Muscle of arm (tissue), 14 donors: Measurements from ENCODE around the gene CRNN. TPM values are rescaled to one million over a fixed set of nuclear protein-coding genes. Genes with fewer than 3 reads are reported as not detected.

Experiments
- DNase-seq: peaks from one replicate; pipeline ENCODE4 v3.0.0-alpha.2; 2013
- long read RNA-seq, 11 donors: transcript quantifications; one replicate each; lab custom pipeline, GENCODE V29; 2026
- polyA plus RNA-seq, 12 donors: library from polyadenylated mRNA; unstranded; fragments of 120-200 nt; gene quantifications; one replicate each; pipeline ENCODE4 v1.2.1, GENCODE V29; 2013; ENCODE audit not compliant: insufficient read length in 12 of 12

The CRNN gene
- polyA plus RNA-seq, result not detected
- long read RNA-seq, donor 1, result 0 reads
- long read RNA-seq, donor 2, result 0 reads
- long read RNA-seq, donor 3, result 0 reads
- long read RNA-seq, donor 4, result 0 reads
- long read RNA-seq, donor 5, result 0 reads
- long read RNA-seq, donor 6, result 0 reads
- long read RNA-seq, donor 7, result 0 reads
- long read RNA-seq, donor 8, result 0 reads
- long read RNA-seq, donor 9, result 0 reads
- long read RNA-seq, donor 10, result 0 reads
- long read RNA-seq, donor 11, result 0 reads

GRCh38 chr1:152413909-152414308 lies at the start of gene CRNN:
CRNN (minus strand) TSS chr1:152414263; CDS start chr1:152412233, 2,030 bp downstream.
- no peak for DNase-seq

- DNase-seq, result no peak
Observed at GRCh38 chr1:152462636-152463035, 48.6 kb upstream of the CRNN start.

- no peak for DNase-seq
Observed at GRCh38 chr1:152461544-152461943, 47.5 kb upstream of the CRNN start.

- DNase-seq, result no peak
Observed at GRCh38 chr1:152460529-152460899, 46.5 kb upstream of the CRNN start.

GRCh38 chr1:152459596-152460528 lies 45.8 kb upstream of the CRNN start:
- peak; percentile 6 for DNase-seq

- peak; percentile 61 for DNase-seq
Observed at GRCh38 chr1:152458384-152459185, 44.5 kb upstream of the CRNN start.

GRCh38 chr1:152457561-152457960 lies 43.5 kb upstream of the CRNN start:
- no peak for DNase-seq

- no peak for DNase-seq
Observed at GRCh38 chr1:152457071-152457470, 43.0 kb upstream of the CRNN start.

- DNase-seq, result no peak
Observed at GRCh38 chr1:152451254-152451653, 37.2 kb upstream of the CRNN start.

- no peak for DNase-seq
Observed at GRCh38 chr1:152449661-152450060, 35.6 kb upstream of the CRNN start.

- DNase-seq, result no peak
Observed at GRCh38 chr1:152448496-152448895, 34.4 kb upstream of the CRNN start.

- no peak for DNase-seq
Observed at GRCh38 chr1:152448095-152448494, 34.0 kb upstream of the CRNN start.

- no peak for DNase-seq
Observed at GRCh38 chr1:152447484-152447883, 33.4 kb upstream of the CRNN start.

- DNase-seq, result no peak
Observed at GRCh38 chr1:152444045-152444444, 30.0 kb upstream of the CRNN start.

- DNase-seq, result no peak
Observed at GRCh38 chr1:152442765-152443164, 28.7 kb upstream of the CRNN start.

GRCh38 chr1:152442301-152442700 lies 28.2 kb upstream of the CRNN start:
- no peak for DNase-seq

- DNase-seq, result no peak
Observed at GRCh38 chr1:152441756-152442155, 27.7 kb upstream of the CRNN start.

- peak; percentile 37 for DNase-seq
Observed at GRCh38 chr1:152440635-152441471, 26.8 kb upstream of the CRNN start.

GRCh38 chr1:152436593-152437496 lies 22.8 kb upstream of the CRNN start:
- DNase-seq, result no peak

- no peak for DNase-seq
Observed at GRCh38 chr1:152427458-152427857, 13.4 kb upstream of the CRNN start.
